Measurements from ENCODE around the gene YBEY. TPM values are rescaled to one million over a fixed set of nuclear protein-coding genes. Genes with fewer than 3 reads are reported as not detected.

Gene YBEY
- total RNA-seq, 1 donor from 2014 or later, result 11.3 TPM

GRCh38 chr21:46269466-46269865 lies 16.7 kb upstream of the YBEY start:
- intact Hi-C loops (cut with DNase I), result no loop called here
- H3K36me3 ChIP-seq, result peaks cover 0 to 97% of the 10 kb centered on the region in 2 donors

GRCh38 chr21:46273341-46273740 lies 12.8 kb upstream of the YBEY start:
- TF ChIP-seq POLR2A (IDR thresholded peaks at IDR 0.05) (no peak), CTCF (IDR thresholded peaks at IDR 0.05) (no peak), POLR2AphosphoS5 (IDR thresholded peaks at IDR 0.05; ENCODE audit: insufficient read depth in 1 of 2, low read depth in 1 of 2) (no peak)
- H3K4me1 ChIP-seq, result no peaks in the 10 kb centered on the region
- no peaks in the 10 kb centered on the region for H3K9me3 ChIP-seq
- no peaks in the 10 kb centered on the region for H3K27me3 ChIP-seq
- H3K27ac ChIP-seq, result no peak overlapping the region
- peaks cover 0 to 99% of the 10 kb centered on the region in 2 donors for H3K36me3 ChIP-seq
- intact Hi-C loops (cut with DNase I), result no loop called here
- H3K4me3 ChIP-seq, result no peak overlapping the region
- DNase-seq (ENCODE audit: extremely low spot score in 2 of 2), result no peak

More at GRCh38 chr21:46269466-46269865, 16.7 kb upstream of the YBEY start:
- no peak for TF ChIP-seq CTCF (IDR thresholded peaks at IDR 0.05)
- TF ChIP-seq POLR2AphosphoS5 (IDR thresholded peaks at IDR 0.05; ENCODE audit: insufficient read depth in 1 of 2, low read depth in 1 of 2), result no peak
- no peak for TF ChIP-seq POLR2A (IDR thresholded peaks at IDR 0.05)
- H3K27ac ChIP-seq, result no peak overlapping the region
- H3K4me1 ChIP-seq, result no peaks in the 10 kb centered on the region
- no peak for DNase-seq (ENCODE audit: extremely low spot score in 2 of 2)
- no peak overlapping the region for H3K4me3 ChIP-seq
- H3K9me3 ChIP-seq, result no peaks in the 10 kb centered on the region
- no peaks in the 10 kb centered on the region for H3K27me3 ChIP-seq

- DNase-seq (ENCODE audit: extremely low spot score in 2 of 2), result no peak
- H3K27me3 ChIP-seq, result no peaks in the 10 kb centered on the region
- H3K4me3 ChIP-seq, result no peak overlapping the region
- no peak overlapping the region for H3K27ac ChIP-seq
- intact Hi-C loops (cut with DNase I), result no loop called here
- no peaks in the 10 kb centered on the region for H3K4me1 ChIP-seq
- peaks cover 0 to 98% of the 10 kb centered on the region in 2 donors for H3K36me3 ChIP-seq
- TF ChIP-seq POLR2AphosphoS5 (IDR thresholded peaks at IDR 0.05; ENCODE audit: insufficient read depth in 1 of 2, low read depth in 1 of 2) (no peak), POLR2A (IDR thresholded peaks at IDR 0.05) (no peak), CTCF (IDR thresholded peaks at IDR 0.05) (no peak)
- no peaks in the 10 kb centered on the region for H3K9me3 ChIP-seq
Measured at GRCh38 chr21:46274797-46275390, 11.2 kb upstream of the YBEY start.

- TF ChIP-seq POLR2AphosphoS5 (IDR thresholded peaks at IDR 0.05; ENCODE audit: insufficient read depth in 1 of 2, low read depth in 1 of 2) (no peak), POLR2A (IDR thresholded peaks at IDR 0.05) (no peak), CTCF (IDR thresholded peaks at IDR 0.05) (no peak)
- intact Hi-C loops (cut with DNase I), result no loop called here
- peaks cover 0 to 23% of the 10 kb centered on the region in 2 donors for H3K36me3 ChIP-seq
- H3K4me1 ChIP-seq, result peaks cover 66% of the 10 kb centered on the region
- H3K27me3 ChIP-seq, result no peaks in the 10 kb centered on the region
- H3K27ac ChIP-seq, result no peak overlapping the region
- H3K9me3 ChIP-seq, result no peaks in the 10 kb centered on the region
- no peak for DNase-seq (ENCODE audit: extremely low spot score in 2 of 2)
- peak overlapping the region in 1 of 2 donors; percentile 0 for H3K4me3 ChIP-seq
Measured at GRCh38 chr21:46284077-46284644, 2.0 kb upstream of the YBEY start.

GRCh38 chr21:46284733-46285132 lies 1.4 kb upstream of the YBEY start:
- no peaks in the 10 kb centered on the region for H3K27me3 ChIP-seq
- H3K4me3 ChIP-seq, result peak overlapping the region in 1 of 2 donors; percentile 80
- no peak for DNase-seq (ENCODE audit: extremely low spot score in 2 of 2)
- H3K27ac ChIP-seq, result peak overlapping the region; percentile 92
- H3K9me3 ChIP-seq, result no peaks in the 10 kb centered on the region
- peaks cover 66% of the 10 kb centered on the region for H3K4me1 ChIP-seq
- TF ChIP-seq POLR2A (IDR thresholded peaks at IDR 0.05), result no peak
- no peak for TF ChIP-seq CTCF (IDR thresholded peaks at IDR 0.05)
- no peak for TF ChIP-seq POLR2AphosphoS5 (IDR thresholded peaks at IDR 0.05; ENCODE audit: insufficient read depth in 1 of 2, low read depth in 1 of 2)
- peaks cover 0 to 18% of the 10 kb centered on the region in 2 donors for H3K36me3 ChIP-seq
- intact Hi-C loops (cut with DNase I), result no loop called here

Data from vagina (tissue), 2 donors.